Stomach (tissue), 4 donors: ENCODE data around the gene ZNF14.

Experiments
- POLR2A ChIP-seq, 4 donors: fragments of 450-650 bp; IDR thresholded peaks; one replicate each; pipeline ENCODE4 v1.6.1; 2016; ENCODE audit warnings: antibody characterized with exemption in 4 of 4, control low read depth in 2 of 4, mild to moderate bottlenecking in 1 of 4, moderate library complexity in 1 of 4
- POLR2AphosphoS5 ChIP-seq, 3 donors: sonication (generic); formaldehyde crosslinking; IDR thresholded peaks; one replicate each; pipeline ENCODE4 v1.6.1; 2016; ENCODE audit warnings: antibody characterized with exemption in 3 of 3
- TF ChIP-seq, protein P1 (sequence below), 7 experiments: fragments of 450-650 bp in 4 of 7; fragments of 200-600 bp in 3 of 7; sonication (generic) in 3 of 7; IDR thresholded peaks; one replicate each; pipeline ENCODE4 v1.5.1; 2016 to 2019; ENCODE audit warnings: antibody characterized with exemption in 7 of 7, control low read depth in 2 of 7, mild to moderate bottlenecking in 1 of 7

DNA sequence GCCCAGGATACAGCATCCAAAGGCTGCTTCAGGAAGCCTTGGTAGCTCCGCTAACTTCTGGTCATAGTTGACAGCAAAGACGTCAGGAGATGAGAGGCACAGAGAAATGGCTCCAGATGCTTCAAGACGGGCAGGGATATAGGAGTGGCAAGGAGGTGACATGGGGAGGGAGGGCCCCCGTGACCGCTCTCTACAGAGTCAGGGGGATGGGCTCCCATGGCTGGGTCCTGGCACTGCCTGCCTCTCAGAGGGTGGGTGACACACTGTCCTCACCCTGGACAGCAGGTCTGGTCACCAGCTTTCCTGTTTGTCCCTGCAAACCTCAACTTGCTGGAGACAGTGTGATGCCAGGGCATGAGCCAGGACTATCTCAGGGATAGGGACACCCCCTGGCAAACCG is 10.3 kb upstream of the ZNF14 start:
- TF ChIP-seq, protein P1, sequence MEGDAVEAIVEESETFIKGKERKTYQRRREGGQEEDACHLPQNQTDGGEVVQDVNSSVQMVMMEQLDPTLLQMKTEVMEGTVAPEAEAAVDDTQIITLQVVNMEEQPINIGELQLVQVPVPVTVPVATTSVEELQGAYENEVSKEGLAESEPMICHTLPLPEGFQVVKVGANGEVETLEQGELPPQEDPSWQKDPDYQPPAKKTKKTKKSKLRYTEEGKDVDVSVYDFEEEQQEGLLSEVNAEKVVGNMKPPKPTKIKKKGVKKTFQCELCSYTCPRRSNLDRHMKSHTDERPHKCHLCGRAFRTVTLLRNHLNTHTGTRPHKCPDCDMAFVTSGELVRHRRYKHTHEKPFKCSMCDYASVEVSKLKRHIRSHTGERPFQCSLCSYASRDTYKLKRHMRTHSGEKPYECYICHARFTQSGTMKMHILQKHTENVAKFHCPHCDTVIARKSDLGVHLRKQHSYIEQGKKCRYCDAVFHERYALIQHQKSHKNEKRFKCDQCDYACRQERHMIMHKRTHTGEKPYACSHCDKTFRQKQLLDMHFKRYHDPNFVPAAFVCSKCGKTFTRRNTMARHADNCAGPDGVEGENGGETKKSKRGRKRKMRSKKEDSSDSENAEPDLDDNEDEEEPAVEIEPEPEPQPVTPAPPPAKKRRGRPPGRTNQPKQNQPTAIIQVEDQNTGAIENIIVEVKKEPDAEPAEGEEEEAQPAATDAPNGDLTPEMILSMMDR (IDR thresholded peaks at IDR 0.05) = no peak
- TF ChIP-seq POLR2A (IDR thresholded peaks at IDR 0.05) = no peak
- TF ChIP-seq POLR2AphosphoS5 (IDR thresholded peaks at IDR 0.05) = no peak
